WERI-Rb-1 (cell line): ENCODE measurements around the gene SLC9A8.

ENCODE experiments used
- DNase-seq: peaks from one replicate; pipeline ENCODE4 v3.0.0-alpha.2; 2020
- H3K27ac ChIP-seq: fragments of 250-450 bp; sonication (Bioruptor Pico); 2 replicates; pipeline ENCODE4 v1.5.1; 2020; ENCODE audit warnings: mild to moderate bottlenecking, moderate library complexity
- H3K27me3 ChIP-seq: fragments of 250-450 bp; sonication (Bioruptor Pico); 2 replicates; pipeline ENCODE4 v1.5.1; 2021; ENCODE audit warnings: mild to moderate bottlenecking, low read depth, moderate library complexity; ENCODE audit not compliant: insufficient read depth, severe bottlenecking
- H3K36me3 ChIP-seq: fragments of 250-450 bp; sonication (Bioruptor Pico); 2 replicates; pipeline ENCODE4 v1.5.1; 2020; ENCODE audit warnings: mild to moderate bottlenecking, moderate library complexity
- H3K4me3 ChIP-seq: 2 replicates; pipeline ENCODE4 v1.5.1; 2011; ENCODE audit warnings: low read depth, mild to moderate bottlenecking, control low read depth, low read length
- H3K9me3 ChIP-seq: fragments of 250-450 bp; sonication (Bioruptor Pico); 2 replicates; pipeline ENCODE4 v1.5.1; 2021; ENCODE audit warnings: mild to moderate bottlenecking, moderate library complexity; ENCODE audit not compliant: severe bottlenecking
- CTCF ChIP-seq: IDR thresholded peaks from 2 replicates; pipeline ENCODE4 v1.5.1; 2011; ENCODE audit warnings: low read depth, mild to moderate bottlenecking, control low read depth, inconsistent platforms, low read length

Gene SLC9A8

GRCh38 chr20:49915380-49916145, 102.9 kb downstream of the SLC9A8 start, which contains the start of gene SPATA2:
SPATA2 (minus strand) TSS chr20:49915529; CDS start chr20:49908490, 7,039 bp downstream.
- H3K36me3 ChIP-seq: peaks cover 11% of the 10 kb centered on the region
- no peaks in the 10 kb centered on the region for H3K27me3 ChIP-seq
- peak; percentile 95 for DNase-seq
- peak within 1 kb of the TSS; percentile 80 for H3K4me3 ChIP-seq
- H3K27ac ChIP-seq: peak within 1 kb of the TSS; percentile 100
- no peak for TF ChIP-seq CTCF
- H3K9me3 ChIP-seq: no peaks in the 10 kb centered on the region

GRCh38 chr20:49916146-49917002, 103.7 kb downstream of the SLC9A8 start:
- no peak for TF ChIP-seq CTCF
- peak; percentile 78 for DNase-seq
- Histone ChIP-seq H3K27me3 (no peaks in the 10 kb centered on the region), H3K4me3 (peak overlapping the region; percentile 80), H3K36me3 (peaks cover 11% of the 10 kb centered on the region), H3K27ac (peak overlapping the region; percentile 100), H3K9me3 (no peaks in the 10 kb centered on the region)

GRCh38 chr20:49918446-49918845, 105.8 kb downstream of the SLC9A8 start:
- H3K4me3 ChIP-seq: no peak overlapping the region
- peaks cover 6% of the 10 kb centered on the region for H3K36me3 ChIP-seq
- TF ChIP-seq CTCF: no peak
- H3K9me3 ChIP-seq: no peaks in the 10 kb centered on the region
- DNase-seq: no peak
- H3K27ac ChIP-seq: no peak overlapping the region
- H3K27me3 ChIP-seq: no peaks in the 10 kb centered on the region

- Histone ChIP-seq H3K36me3 (peaks cover 6% of the 10 kb centered on the region), H3K27me3 (no peaks in the 10 kb centered on the region), H3K27ac (no peak overlapping the region), H3K9me3 (no peaks in the 10 kb centered on the region), H3K4me3 (no peak overlapping the region)
- TF ChIP-seq CTCF: no peak
- DNase-seq: no peak
Observed at GRCh38 chr20:49919009-49919408, 106.4 kb downstream of the SLC9A8 start.

GRCh38 chr20:49919461-49919860, 106.8 kb downstream of the SLC9A8 start:
- H3K27me3 ChIP-seq: no peaks in the 10 kb centered on the region
- H3K4me3 ChIP-seq: no peak overlapping the region
- no peak for DNase-seq
- H3K27ac ChIP-seq: no peak overlapping the region
- H3K9me3 ChIP-seq: no peaks in the 10 kb centered on the region
- peaks cover 6% of the 10 kb centered on the region for H3K36me3 ChIP-seq
- no peak for TF ChIP-seq CTCF
